Astrocyte of the cerebellum (primary cell): ENCODE results near the gene FAM3B.

Experiments used
- DNase-seq: peaks from one replicate; pipeline ENCODE4 v3.0.0-alpha.2; 2011; ENCODE audit warnings: low read depth
- H3K4me3 ChIP-seq: 2 replicates; pipeline ENCODE4 v1.5.1; 2011; ENCODE audit warnings: mild to moderate bottlenecking, low read depth, low read length, moderate library complexity
- CTCF ChIP-seq: IDR thresholded peaks from 2 replicates; pipeline ENCODE4 v1.5.1; 2012; ENCODE audit warnings: low read length, low read depth, moderate library complexity, mild to moderate bottlenecking; ENCODE audit errors: missing control alignments
- in situ Hi-C: cut with HindIII; loops from 2 replicates; pipeline ENCODE4 v1.10.0; 2017; ENCODE audit warnings: low sequenced_read_pairs

FAM3B gene

DNA sequence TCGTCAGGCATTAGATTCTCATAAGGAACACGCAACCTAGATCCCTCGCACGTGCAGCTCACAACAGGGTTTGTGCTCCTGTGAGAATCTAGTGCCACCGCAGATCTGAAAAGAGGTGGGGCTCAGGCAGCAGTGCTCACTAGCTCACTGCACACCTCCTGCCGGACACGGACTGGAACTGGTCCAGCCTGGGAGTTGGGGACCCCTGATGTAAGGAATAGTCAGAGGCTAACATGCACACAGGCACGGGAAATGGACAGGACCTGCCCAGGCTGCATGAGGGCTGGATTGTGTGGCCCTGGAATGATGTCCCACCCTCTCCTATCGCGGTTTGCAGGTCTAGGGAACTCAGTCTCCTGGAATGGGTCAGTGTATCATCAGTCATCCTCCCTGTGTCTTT, 86.2 kb downstream of the FAM3B start:
- no peak for DNase-seq
- in situ Hi-C loops = no loop called here
- TF ChIP-seq CTCF = no peak
- no peak overlapping the region for H3K4me3 ChIP-seq

- no peak for DNase-seq
- H3K4me3 ChIP-seq = no peak overlapping the region
- in situ Hi-C loops = no loop called here
- TF ChIP-seq CTCF = no peak
Measured at GRCh38 chr21:41403331-41403730, 86.7 kb downstream of the FAM3B start.

- H3K4me3 ChIP-seq = no peak overlapping the region
- in situ Hi-C loops = no loop called here
- TF ChIP-seq CTCF = no peak
- no peak for DNase-seq
Measured at GRCh38 chr21:41403966-41404365, 87.4 kb downstream of the FAM3B start.

GRCh38 chr21:41405321-41405720, 88.7 kb downstream of the FAM3B start:
- TF ChIP-seq CTCF = no peak
- no peak for DNase-seq
- H3K4me3 ChIP-seq = no peak overlapping the region
- in situ Hi-C loops = no loop called here

DNA sequence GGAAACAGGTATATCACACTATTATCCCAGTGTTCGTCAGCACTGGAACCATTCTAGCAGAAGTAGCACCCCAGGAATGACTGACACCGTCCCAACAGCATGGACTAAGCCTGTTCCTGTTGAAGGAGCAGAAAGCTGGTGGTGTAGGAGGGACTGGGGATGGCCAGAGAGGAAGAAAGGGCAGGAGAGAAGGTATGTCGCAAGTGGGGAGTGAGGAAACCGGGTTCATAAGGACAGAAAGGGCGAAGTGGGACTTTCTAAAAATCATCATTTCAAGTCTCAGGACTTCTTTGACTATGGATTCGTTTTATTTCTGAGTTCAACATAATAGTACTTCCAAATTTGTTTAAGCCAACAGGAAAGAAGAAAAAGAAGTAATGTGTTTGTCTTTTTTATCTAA, 89.7 kb downstream of the FAM3B start:
- in situ Hi-C loops = no loop called here
- no peak overlapping the region for H3K4me3 ChIP-seq
- TF ChIP-seq CTCF = no peak
- DNase-seq = no peak
